Inflammatory macrophage treated with lipopolysaccharide for 4 hours (primary cell): ENCODE results near the gene IL19.
A peak's percentile ranks its signal among the peaks of the same experiment; 100 is the strongest.
"Not testable (repeated sequence)": the region's sequence is repeated elsewhere in the genome, so short reads cannot be mapped to it uniquely, and the experiment has no call there.

Experiments
- DNase-seq: peaks from one replicate; pipeline ENCODE4 v3.0.0-alpha.2; 2020

Gene IL19

DNA sequence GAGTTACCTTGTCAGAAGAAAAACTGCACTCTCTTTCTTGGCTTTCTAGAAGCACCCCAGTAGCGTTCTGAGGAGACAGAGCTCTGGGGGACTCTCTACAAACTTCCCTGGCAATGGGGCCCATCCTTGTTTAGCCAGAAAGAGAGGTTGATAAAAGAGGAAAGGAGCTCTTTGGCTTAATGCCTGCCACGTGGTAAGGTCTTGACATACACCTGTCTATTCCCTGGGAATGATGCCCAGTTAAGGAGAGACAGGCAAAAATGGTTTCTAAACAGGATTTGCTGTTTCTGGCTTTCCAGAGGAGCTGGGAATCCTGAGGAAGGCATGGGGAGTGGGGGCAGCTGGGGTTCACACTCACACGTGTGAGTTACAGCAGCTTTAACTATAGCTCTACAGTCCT lies 64.6 kb downstream of the IL19 start:
- no peak for DNase-seq

DNA sequence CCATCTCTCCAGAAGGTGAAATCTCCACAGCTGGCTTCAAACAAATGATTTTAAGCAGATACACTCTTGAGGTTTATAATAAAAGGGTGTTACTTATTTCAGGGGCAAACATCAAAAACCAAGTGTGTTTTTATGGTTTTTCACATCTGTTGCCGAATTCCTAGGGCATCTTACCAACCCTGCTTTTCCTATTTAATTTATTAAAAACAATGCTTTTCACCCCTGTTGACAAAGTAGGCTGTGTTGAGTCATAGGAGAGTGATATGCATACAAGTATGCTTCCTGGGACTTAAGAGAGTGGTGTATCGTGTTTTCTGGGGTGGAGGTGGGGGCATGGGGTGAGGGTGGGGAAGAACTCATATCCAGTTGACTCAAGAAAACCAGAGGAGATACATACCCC lies 65.5 kb downstream of the IL19 start:
- DNase-seq = no peak

- no peak for DNase-seq
Measured at GRCh38 chr1:206839006-206839560, 68.5 kb downstream of the IL19 start.

DNA sequence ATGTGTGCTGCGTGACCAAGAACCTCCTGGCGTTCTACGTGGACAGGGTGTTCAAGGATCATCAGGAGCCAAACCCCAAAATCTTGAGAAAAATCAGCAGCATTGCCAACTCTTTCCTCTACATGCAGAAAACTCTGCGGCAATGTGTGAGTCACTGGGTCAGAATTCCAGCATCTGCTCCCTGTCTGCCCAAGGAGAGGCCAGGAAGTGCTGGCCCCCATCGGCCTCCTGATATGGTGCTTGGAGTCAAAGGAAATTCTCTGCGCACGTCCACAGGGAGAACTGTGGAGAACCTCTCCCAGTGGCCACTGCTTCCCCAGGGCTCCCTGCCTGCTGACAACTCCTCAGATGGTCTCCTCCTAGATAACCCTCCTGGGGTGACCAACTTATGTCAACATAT lies 69.3 kb downstream of the IL19 start:
- no peak for DNase-seq

DNA sequence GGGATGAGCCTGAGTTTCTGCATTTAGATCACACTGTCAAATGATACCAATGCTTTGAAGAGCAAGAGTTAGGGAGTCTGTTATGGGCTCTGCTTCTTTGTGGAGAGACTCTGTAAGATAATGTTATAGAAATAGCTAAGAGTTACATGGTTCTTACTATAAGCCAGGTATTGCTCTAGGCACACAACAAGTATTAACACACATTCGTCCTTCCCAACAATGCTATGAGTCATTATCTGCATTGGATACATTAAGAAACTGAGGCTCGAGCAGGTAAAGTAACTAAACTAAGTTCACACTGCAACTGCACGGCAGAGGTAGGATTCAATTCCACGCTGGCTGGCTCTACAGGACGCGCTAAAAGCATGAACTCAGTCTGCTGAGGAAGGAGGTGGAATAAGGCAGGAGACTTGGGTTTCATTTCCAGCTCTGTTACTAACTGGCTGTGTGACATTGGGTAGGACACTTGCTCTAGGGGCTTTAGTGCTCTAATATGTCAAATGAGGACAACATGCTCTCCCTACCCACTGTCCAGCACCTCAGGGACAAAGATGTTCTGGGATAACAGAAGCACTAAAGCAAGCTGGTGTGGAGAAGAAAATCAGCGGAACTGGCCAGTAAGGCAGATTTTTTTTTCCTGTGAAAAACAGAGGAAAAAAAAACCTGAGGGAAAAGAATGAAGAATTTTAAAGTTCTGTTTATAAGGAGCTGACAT lies 71.2 kb downstream of the IL19 start:
- no peak for DNase-seq

- no peak for DNase-seq
Measured at GRCh38 chr1:206842854-206843253, 72.3 kb downstream of the IL19 start.

DNA sequence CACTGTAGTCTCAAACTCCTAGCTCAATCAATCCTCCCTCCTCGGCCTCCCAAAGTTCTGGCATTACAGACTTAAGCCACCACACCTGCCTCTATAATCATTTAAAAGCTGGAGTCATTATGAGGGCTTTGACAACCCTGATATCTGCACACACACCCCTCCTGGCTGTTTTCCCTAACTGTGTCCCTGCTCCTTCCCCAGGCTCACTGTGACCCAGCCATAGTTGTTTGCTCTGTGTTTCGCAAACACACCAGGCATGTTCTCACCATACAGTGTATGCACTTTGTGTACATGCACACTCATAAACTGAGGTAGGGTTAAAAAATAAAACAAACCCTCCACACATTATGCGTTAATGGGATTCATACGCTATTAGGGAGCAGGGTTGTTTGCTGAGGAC lies 73.1 kb downstream of the IL19 start:
- DNase-seq = no peak

- DNase-seq = no peak
Measured at GRCh38 chr1:206846487-206846886, 75.9 kb downstream of the IL19 start.

DNA sequence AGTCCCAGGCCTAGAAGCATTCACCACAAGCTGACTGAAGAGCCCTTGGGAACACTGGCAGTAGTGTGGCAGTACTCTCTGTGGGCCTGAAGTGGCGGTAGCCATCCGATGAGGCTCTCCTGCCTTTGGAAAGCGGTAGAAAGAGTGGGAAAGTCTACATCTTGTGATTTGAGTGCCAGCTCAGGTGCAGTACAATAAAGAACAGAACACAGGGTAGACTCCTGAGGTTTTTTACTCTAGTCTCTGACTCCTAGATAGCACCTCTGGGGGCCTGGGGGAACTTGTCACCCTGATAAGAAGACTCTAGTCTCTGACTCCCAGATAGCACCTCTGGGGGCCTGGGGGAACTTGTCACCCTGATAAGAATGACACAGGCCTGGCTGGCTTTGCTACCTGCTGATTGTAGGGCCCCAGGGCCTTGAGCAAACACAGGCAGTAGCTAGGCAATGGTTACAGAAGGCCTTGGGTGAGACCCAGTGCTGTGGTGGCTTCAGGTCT lies 76.8 kb downstream of the IL19 start:
- DNase-seq = no peak

DNA sequence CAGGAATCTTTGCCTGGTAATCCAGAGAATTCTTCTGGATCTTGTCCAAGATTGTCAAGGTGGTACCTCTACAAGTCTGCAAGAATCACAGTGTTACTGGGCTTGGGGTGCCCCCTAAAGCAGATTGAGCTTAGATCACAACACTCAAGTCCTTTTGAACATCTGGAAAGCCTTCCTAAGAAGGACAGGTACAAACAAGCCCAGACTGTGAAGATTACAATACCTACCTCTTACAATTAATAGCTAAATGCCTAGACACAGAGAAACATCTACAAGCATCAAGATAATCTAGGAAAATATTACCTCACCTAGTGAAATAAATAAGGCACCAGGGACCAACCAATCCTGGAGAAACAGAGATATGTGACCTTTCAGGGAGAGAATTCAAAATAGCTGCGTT lies 77.4 kb downstream of the IL19 start:
- no peak for DNase-seq

DNA sequence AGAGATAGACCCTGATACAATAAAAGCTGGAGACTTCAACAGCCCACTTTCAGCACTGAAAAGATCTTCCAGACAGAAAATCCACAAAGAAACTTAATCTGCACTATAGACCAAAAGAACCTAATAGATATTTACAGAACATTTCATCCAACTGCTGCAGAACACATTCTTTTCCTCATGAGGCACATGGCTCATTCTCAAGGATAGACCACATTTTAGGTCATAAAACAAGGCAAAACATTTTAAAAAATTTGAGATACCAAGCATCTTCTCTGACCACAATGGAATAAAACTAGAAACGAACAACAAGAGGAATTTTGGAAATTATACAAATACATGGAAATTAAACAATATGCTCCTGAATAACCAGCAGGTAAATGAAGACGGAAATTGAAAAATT lies 79.8 kb downstream of the IL19 start:
- DNase-seq = no peak

- peak; percentile 93 for DNase-seq
Measured at GRCh38 chr1:206851341-206852010, 80.9 kb downstream of the IL19 start.

- not testable (repeated sequence) for DNase-seq
Measured at GRCh38 chr1:206852662-206853061, 82.1 kb downstream of the IL19 start.

GRCh38 chr1:206853696-206854095 lies 83.1 kb downstream of the IL19 start:
- DNase-seq = not testable (repeated sequence)

DNA sequence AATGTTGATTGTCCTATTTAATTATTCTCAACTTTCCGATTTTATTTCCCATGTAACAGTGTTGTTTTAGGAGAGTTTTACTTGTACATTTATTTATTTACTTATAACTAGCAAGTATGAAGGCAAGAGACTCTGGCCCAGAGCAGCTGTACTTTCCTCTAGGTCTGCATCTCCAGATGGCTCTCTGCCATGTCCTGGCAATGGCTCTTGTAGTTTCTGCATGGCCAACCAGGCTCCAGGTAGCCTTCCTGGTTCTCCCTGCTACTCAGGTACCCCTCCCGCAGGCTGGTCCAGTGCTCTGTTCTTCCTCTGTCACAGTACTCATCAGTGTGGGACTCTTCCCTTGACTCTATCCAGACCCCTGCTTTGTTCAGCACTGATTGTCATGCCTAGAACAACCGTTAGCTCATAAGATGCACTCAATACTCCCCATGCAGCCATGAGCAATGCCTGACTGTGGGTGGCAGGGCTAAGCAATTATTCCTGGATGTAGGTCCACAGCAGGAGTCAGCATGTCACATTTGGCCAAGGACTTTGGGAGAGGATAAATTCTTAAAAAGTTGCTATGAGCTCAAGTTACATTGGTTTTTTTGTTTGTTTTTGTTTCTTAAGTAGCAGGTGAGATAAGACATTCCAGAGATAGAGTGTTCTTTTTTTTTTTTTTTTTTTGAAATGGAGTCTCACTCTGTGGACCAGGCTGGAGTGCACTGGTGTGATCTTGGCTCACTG lies 84.0 kb downstream of the IL19 start:
- DNase-seq = no peak

DNA sequence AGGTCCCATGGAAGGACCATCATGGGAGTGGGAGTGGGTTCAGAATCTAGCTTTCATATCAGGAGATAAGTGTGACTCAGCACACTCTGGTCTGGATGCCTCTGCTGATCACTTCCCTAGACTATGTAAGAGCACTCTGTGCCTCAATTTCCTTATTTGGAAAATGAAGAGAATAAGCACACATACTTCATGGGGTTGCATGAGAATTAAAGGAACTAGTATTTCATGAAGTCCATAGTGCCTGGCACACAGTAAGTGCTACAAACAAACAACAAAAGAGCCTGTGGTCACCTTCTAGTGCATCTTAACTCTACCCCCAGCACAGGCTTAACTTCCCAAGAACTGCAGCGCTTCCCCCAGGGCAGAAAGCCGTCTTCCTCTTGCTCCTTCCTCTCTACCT lies 85.3 kb downstream of the IL19 start:
- DNase-seq = peak; percentile 28

GRCh38 chr1:206856674-206857464 lies 86.3 kb downstream of the IL19 start:
- DNase-seq = no peak

GRCh38 chr1:206859082-206859521 lies 88.5 kb downstream of the IL19 start:
- DNase-seq = peak; percentile 93

GRCh38 chr1:206860165-206860564 lies 89.6 kb downstream of the IL19 start:
- DNase-seq = no peak

GRCh38 chr1:206863266-206863665 lies 92.7 kb downstream of the IL19 start:
- no peak for DNase-seq

DNA sequence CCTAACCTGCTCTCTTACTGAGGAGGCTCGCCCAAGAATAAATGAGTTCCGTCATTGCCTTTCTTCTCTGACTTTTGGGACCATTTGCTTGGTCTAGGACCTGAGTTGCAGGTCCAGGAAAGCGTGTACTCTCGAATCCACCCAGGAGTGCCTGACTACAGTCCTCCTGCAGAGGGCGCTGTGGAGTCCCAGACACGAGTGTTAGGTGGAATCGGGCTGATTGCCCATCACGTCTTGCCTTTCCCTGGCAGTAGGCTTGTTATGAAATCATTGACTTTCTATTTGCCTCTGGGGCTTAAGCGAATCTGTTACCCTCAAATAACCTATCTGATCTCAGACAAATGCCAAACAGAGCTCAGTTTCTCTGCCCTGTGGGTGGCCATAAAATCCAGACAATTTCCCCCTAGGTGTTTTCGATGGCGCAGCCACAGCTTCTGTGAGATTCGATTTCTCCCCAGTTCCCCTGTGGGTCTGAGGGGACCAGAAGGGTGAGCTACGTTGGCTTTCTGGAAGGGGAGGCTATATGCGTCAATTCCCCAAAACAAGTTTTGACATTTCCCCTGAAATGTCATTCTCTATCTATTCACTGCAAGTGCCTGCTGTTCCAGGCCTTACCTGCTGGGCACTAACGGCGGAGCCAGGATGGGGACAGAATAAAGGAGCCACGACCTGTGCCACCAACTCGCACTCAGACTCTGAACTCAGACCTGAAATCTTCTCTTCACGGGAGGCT lies 94.5 kb downstream of the IL19 start, which contains the start of gene IL20:
TSS of gene IL20 (plus strand) at position 685 of the 733 bp plus-strand sequence. CDS start 230 bp downstream, outside the sequence.
- DNase-seq = peak; percentile 79

DNA sequence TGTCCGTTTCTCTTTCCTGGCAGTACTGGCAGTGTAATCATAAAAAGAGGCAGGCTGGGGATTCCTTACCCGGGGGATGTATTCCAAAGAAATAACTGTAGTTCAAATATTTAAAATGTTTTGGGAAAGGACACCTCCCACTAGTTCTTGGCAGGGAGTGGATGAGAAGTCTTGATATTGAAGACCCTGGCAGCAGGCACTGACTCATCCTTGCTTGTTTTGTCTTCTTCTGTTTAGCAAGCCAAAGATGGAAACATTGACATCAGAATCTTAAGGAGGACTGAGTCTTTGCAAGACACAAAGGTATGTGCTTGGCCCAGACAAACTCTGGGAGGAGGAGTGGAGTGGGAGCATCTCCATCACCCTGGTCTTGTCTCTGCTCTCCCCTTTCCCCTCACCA lies 95.5 kb downstream of the IL19 start:
- DNase-seq = no peak
